Adipocyte (in vitro differentiated cells): Measurements from ENCODE around the gene RGS5.

Source experiments
- DNase-seq: peaks from one replicate; pipeline ENCODE4 v3.0.0-alpha.2; 2015; ENCODE audit warnings: low read depth
- H3K27me3 ChIP-seq: replicated peaks from 2 replicates; pipeline ENCODE4 v1.7.0; 2013; ENCODE audit warnings: mild to moderate bottlenecking, low read length, moderate library complexity; ENCODE audit not compliant: control insufficient read depth, insufficient read depth
- H3K36me3 ChIP-seq: 2 replicates; pipeline ENCODE4 v1.7.0; 2013; ENCODE audit warnings: low read length, mild to moderate bottlenecking, moderate library complexity; ENCODE audit not compliant: control insufficient read depth, insufficient read depth, severe bottlenecking
- H3K4me1 ChIP-seq: 2 replicates; pipeline ENCODE4 v1.7.0; 2013; ENCODE audit warnings: mild to moderate bottlenecking, low read length, moderate library complexity; ENCODE audit not compliant: control insufficient read depth, insufficient read depth
- H3K4me3 ChIP-seq: 2 replicates; pipeline ENCODE4 v1.7.0; 2013; ENCODE audit warnings: mild to moderate bottlenecking, low read length, moderate library complexity
- H3K9ac ChIP-seq: 2 replicates; pipeline ENCODE4 v1.7.0; 2013; ENCODE audit warnings: mild to moderate bottlenecking, low read length, moderate library complexity
- H3K9me3 ChIP-seq: 2 replicates; pipeline ENCODE4 v1.7.0; 2013; ENCODE audit warnings: mild to moderate bottlenecking, low read length, moderate library complexity; ENCODE audit not compliant: control insufficient read depth

The RGS5 gene

GRCh38 chr1:163178628-163179027 is 24.1 kb downstream of the RGS5 start:
- Histone ChIP-seq H3K9ac (no peak overlapping the region), H3K27me3 (no peaks in the 10 kb centered on the region), H3K36me3 (no peaks in the 10 kb centered on the region), H3K4me3 (no peak overlapping the region), H3K4me1 (peaks cover 7% of the 10 kb centered on the region), H3K9me3 (no peaks in the 10 kb centered on the region)
- peak; percentile 9 for DNase-seq

- Histone ChIP-seq H3K9ac (no peak overlapping the region), H3K4me3 (no peak overlapping the region), H3K27me3 (no peaks in the 10 kb centered on the region), H3K36me3 (no peaks in the 10 kb centered on the region), H3K9me3 (no peaks in the 10 kb centered on the region), H3K4me1 (peaks cover 11% of the 10 kb centered on the region)
- DNase-seq = no peak
These were observed 25.9 kb downstream of the RGS5 start for GRCh38 chr1:163176797-163177196.

DNA sequence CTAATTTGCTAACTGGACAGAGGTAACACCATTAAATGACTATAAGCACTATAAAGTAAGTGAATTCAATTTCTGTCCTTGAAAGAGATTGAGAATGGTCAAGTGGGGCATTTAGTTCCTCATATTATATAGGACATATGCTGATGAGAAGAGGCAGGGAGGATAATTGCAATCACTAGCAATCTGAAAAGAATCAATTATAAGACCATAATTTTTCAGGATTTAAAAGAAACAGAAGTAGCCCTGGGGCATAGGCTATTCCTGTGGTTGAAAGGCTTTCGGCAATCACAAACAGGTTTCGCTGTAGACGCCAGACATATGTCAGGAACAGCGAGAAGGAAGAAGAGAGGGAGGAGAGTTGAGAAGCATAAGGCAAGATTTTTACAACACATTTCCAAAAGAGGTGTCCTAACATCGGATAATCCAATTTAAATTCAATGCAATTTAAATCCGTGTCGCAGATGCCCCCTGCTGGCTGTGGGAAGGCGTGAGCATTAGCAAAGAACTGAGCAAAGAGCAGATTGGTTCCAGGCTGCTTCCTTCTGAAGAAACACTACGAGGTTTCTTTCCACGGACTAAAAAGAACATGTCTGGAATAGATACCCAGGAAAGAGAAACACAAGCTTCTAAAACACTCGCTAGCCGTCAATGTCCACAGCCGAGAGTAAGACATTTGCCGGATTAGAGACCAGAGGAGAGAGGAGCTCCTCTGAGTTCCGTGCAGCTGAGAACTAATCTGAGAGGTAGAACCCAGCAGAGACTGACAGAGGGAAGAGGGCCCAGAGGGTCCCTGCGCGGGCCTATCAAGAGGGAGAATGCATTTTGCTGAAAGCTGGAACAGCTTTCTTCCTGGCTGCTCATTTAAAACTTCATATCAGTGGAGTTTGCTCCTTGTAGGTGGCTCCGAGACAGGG is 27.9 kb downstream of the RGS5 start:
- Histone ChIP-seq H3K36me3 (no peaks in the 10 kb centered on the region), H3K4me3 (peak overlapping the region; percentile 54), H3K27me3 (no peaks in the 10 kb centered on the region), H3K9ac (peak overlapping the region; percentile 79), H3K9me3 (no peaks in the 10 kb centered on the region), H3K4me1 (peaks cover 31% of the 10 kb centered on the region)
- peak; percentile 93 for DNase-seq

DNA sequence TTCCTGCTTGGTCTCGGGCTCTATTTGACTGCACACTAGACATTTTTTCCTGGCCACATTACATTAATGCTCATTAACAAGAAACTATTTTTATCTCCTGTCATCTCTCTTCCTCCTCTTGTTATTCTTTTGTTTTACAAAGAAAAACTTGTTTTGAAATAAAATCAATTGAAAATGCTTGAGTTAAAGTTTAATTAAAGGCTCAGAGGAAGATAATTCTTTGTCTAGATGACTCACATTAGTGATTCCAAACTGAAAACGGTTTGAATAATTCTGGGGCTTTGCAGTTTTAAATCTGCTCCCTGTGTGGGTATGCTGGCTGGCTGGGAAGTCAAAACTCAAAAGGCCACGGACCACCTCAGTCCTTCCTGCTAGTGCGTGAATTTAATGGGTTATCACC is 29.6 kb downstream of the RGS5 start:
- no peak overlapping the region for H3K4me3 ChIP-seq
- no peaks in the 10 kb centered on the region for H3K9me3 ChIP-seq
- peaks cover 35% of the 10 kb centered on the region for H3K4me1 ChIP-seq
- H3K36me3 ChIP-seq = no peaks in the 10 kb centered on the region
- peak overlapping the region; percentile 62 for H3K9ac ChIP-seq
- H3K27me3 ChIP-seq = no peaks in the 10 kb centered on the region
- peak; percentile 33 for DNase-seq

DNA sequence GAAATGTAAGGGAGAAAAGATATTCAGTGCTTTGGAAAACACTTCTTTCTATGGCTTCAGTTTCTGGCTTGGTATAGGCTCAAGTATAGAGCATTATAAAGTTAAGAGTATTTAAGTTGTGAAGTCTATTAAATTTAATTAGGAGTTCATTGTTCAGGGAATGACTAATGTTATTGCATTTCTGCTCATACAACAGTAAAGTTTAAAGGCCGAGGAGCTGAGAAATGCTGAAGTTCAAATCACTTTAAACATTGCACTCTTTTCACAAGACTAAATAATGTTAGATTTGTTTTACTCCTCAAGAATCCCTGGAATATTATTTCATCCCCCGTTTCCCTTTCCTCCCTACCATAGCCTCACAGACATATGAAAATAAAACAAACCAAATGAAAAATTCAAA is 30.1 kb downstream of the RGS5 start:
- Histone ChIP-seq H3K36me3 (no peaks in the 10 kb centered on the region), H3K4me3 (no peak overlapping the region), H3K27me3 (no peaks in the 10 kb centered on the region), H3K9me3 (no peaks in the 10 kb centered on the region), H3K4me1 (peaks cover 38% of the 10 kb centered on the region), H3K9ac (peak overlapping the region; percentile 62)
- peak; percentile 48 for DNase-seq

DNA sequence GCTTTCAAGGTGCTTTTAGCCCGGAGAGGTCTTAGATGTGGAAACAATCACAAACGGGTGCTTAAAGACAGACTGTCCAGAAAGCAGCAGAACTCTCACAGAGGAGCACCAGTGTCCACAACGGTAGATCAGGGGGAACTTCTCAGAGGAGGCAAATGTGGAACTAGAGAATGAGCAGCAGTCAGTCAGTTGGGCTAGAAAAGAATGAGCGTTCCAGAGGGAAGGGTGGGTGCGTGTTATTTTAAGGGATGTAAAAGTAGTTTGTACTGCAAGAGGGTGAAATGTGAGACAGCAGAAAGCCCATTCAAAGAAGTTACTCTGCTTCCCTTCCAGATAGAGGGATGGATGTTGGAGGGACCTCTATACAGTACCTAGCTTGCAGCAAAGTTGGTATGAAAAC is 30.9 kb downstream of the RGS5 start:
- Histone ChIP-seq H3K4me1 (peaks cover 46% of the 10 kb centered on the region), H3K27me3 (no peaks in the 10 kb centered on the region), H3K4me3 (no peak overlapping the region), H3K9ac (no peak overlapping the region), H3K9me3 (no peaks in the 10 kb centered on the region), H3K36me3 (no peaks in the 10 kb centered on the region)
- peak; percentile 39 for DNase-seq

- Histone ChIP-seq H3K9ac (peak overlapping the region; percentile 67), H3K36me3 (no peaks in the 10 kb centered on the region)
These were observed 31.6 kb downstream of the RGS5 start for GRCh38 chr1:163170975-163171676.

GRCh38 chr1:163170331-163170730 is 32.4 kb downstream of the RGS5 start:
- DNase-seq = peak; percentile 63
- H3K9ac ChIP-seq = peak overlapping the region; percentile 67
- H3K36me3 ChIP-seq = no peaks in the 10 kb centered on the region
- peak overlapping the region; percentile 68 for H3K4me3 ChIP-seq
- no peaks in the 10 kb centered on the region for H3K27me3 ChIP-seq
- peaks cover 52% of the 10 kb centered on the region for H3K4me1 ChIP-seq
- H3K9me3 ChIP-seq = no peaks in the 10 kb centered on the region

More at GRCh38 chr1:163170975-163171676, 31.6 kb downstream of the RGS5 start:
- Histone ChIP-seq H3K9me3 (no peaks in the 10 kb centered on the region), H3K4me3 (peak overlapping the region; percentile 68), H3K4me1 (peaks cover 52% of the 10 kb centered on the region), H3K27me3 (no peaks in the 10 kb centered on the region)
- DNase-seq = peak; percentile 67

- Histone ChIP-seq H3K4me3 (no peak overlapping the region), H3K9me3 (no peaks in the 10 kb centered on the region), H3K9ac (no peak overlapping the region), H3K4me1 (peaks cover 52% of the 10 kb centered on the region), H3K36me3 (no peaks in the 10 kb centered on the region), H3K27me3 (no peaks in the 10 kb centered on the region)
- no peak for DNase-seq
These were observed 33.2 kb downstream of the RGS5 start for GRCh38 chr1:163169553-163169952.

GRCh38 chr1:163168053-163168452 is 34.7 kb downstream of the RGS5 start:
- peak; percentile 93 for DNase-seq
- H3K9me3 ChIP-seq = no peaks in the 10 kb centered on the region

GRCh38 chr1:163166886-163167555 is 35.7 kb downstream of the RGS5 start:
- no peak overlapping the region for H3K4me3 ChIP-seq
- peaks cover 57% of the 10 kb centered on the region for H3K4me1 ChIP-seq
- no peaks in the 10 kb centered on the region for H3K9me3 ChIP-seq
- no peak for DNase-seq
- H3K9ac ChIP-seq = no peak overlapping the region
- no peaks in the 10 kb centered on the region for H3K27me3 ChIP-seq
- no peaks in the 10 kb centered on the region for H3K36me3 ChIP-seq

More at GRCh38 chr1:163168053-163168452, 34.7 kb downstream of the RGS5 start:
- Histone ChIP-seq H3K36me3 (no peaks in the 10 kb centered on the region), H3K4me1 (peaks cover 55% of the 10 kb centered on the region), H3K4me3 (peak overlapping the region; percentile 25), H3K27me3 (no peaks in the 10 kb centered on the region), H3K9ac (no peak overlapping the region)
